Fibroblast of the aortic adventitia (primary cell): ENCODE results near the gene CIC. TPM values are rescaled to one million over a fixed set of nuclear protein-coding genes. Genes with fewer than 3 reads are reported as not detected.

ENCODE experiments used
- DNase-seq: peaks from one replicate; pipeline ENCODE4 v3.0.0-alpha.2; 2010; ENCODE audit warnings: low read depth
- H3K4me3 ChIP-seq: 2 replicates; pipeline ENCODE4 v1.5.1; 2011; ENCODE audit warnings: low read depth, mild to moderate bottlenecking, control low read depth, low read length, moderate library complexity
- CTCF ChIP-seq: IDR thresholded peaks from 2 replicates; pipeline ENCODE4 v1.5.1; 2011; ENCODE audit warnings: mild to moderate bottlenecking, low read length, control low read depth, inconsistent platforms; ENCODE audit not compliant: insufficient read depth
- total RNA-seq: library from RNA; depleted of rRNA; stranded (reverse); fragments of >200 nt; gene quantifications from 2 replicates; pipeline ENCODE4 v1.2.3, GENCODE V29; 2012; ENCODE audit warnings: low replicate concordance

Gene CIC
- total RNA-seq, 1 donor = 35.3 TPM

- TF ChIP-seq CTCF = no peak
- H3K4me3 ChIP-seq = no peak overlapping the region
- peak; percentile 50 for DNase-seq
Observed at GRCh38 chr19:42277821-42278451, 8.9 kb downstream of the CIC start.

GRCh38 chr19:42278452-42279154, 9.6 kb downstream of the CIC start:
- no peak overlapping the region for H3K4me3 ChIP-seq
- no peak for TF ChIP-seq CTCF
- DNase-seq = no peak

- peak overlapping the region; percentile 76 for H3K4me3 ChIP-seq
- no peak for TF ChIP-seq CTCF
- DNase-seq = no peak
Observed at GRCh38 chr19:42279155-42279901, 10.3 kb downstream of the CIC start.

- peak; percentile 95 for DNase-seq
- H3K4me3 ChIP-seq = peak overlapping the region; percentile 76
- peak; percentile 82 for TF ChIP-seq CTCF
Observed at GRCh38 chr19:42279902-42280814, 11.1 kb downstream of the CIC start.

GRCh38 chr19:42280815-42281145, 11.7 kb downstream of the CIC start:
- no peak for DNase-seq
- no peak for TF ChIP-seq CTCF
- peak overlapping the region; percentile 76 for H3K4me3 ChIP-seq

- DNase-seq = peak; percentile 61
- peak overlapping the region; percentile 76 for H3K4me3 ChIP-seq
- peak; percentile 9 for TF ChIP-seq CTCF
Observed at GRCh38 chr19:42281146-42281826, 12.2 kb downstream of the CIC start.
